HCEC 1CT (cell line): ENCODE results near the gene OR5B17.
A peak's percentile ranks its signal among the peaks of the same experiment; 100 is the strongest.
"Not testable (repeated sequence)": the region's sequence is repeated elsewhere in the genome, so short reads cannot be mapped to it uniquely, and the experiment has no call there.

Source experiments
- DNase-seq: peaks from one replicate; pipeline ENCODE4 v3.0.0-alpha.2; 2017

Gene OR5B17

DNA sequence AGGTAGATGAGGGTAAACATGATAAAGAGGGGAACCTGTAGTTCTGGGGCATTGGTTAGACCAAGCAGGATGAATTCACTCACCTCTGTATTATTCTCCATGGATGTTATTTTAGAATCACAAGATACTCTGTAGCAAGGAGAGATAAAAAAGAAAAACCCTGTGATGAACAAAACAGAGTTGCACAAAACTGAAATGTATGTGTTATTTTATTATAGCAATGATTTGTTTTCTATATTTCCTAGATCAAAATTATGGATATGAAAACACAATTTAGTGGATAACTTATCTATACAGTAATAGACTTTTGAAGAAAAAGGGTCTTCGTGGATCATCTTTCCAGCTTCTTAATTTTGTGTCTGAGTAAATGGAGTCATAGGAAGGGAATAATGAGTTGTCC, at the start of gene OR5B17:
Gene OR5B17, minus strand, starts transcription at position 101 of the 400 bp plus-strand sequence. Its CDS starts 0 bp downstream, at position 101.
- DNase-seq, result no peak

DNA sequence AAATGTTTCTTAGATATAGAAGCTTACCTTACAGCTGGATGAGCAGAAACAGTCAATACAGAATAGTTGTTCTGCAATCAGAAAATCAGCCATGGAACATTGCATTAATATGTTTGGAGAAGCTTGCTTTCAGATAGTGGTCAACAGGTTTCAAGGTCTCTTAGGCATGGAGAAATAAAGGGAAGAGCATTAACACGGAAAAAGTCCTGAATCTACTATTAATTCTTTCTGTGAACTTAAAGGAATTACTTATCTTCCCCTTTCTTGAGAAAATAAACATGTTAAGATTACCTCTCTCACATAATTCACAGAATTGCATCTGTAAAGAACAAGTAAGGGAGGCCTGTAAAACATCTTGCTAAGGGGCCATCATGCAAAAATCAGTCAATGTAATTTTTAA, 47.9 kb upstream of the OR5B17 start, which contains the start of gene OR5B3:
Gene OR5B3, minus strand, starts transcription at position 101 of the 400 bp plus-strand sequence. CDS start 3,465 bp downstream, outside the sequence.
- no peak for DNase-seq

DNA sequence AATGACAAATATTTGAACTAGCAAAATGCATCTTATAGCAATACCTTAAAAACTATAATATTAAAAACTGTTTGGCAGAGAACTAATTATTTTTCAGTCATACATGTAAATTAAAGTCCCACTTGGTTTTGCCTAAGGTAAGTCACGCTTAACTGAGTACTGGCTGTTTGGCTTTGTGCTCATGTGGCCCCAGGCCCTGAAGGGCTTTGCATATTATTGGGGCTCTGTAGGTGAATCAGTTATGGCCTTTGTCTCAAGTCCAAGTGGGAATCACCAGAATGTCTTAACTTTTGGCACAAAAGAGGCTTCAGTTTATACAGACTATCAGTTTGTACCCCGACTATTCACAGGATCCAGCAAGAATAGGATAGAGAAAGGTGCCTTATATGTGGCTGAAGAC, 40.8 kb upstream of the OR5B17 start:
- not testable (repeated sequence) for DNase-seq

DNA sequence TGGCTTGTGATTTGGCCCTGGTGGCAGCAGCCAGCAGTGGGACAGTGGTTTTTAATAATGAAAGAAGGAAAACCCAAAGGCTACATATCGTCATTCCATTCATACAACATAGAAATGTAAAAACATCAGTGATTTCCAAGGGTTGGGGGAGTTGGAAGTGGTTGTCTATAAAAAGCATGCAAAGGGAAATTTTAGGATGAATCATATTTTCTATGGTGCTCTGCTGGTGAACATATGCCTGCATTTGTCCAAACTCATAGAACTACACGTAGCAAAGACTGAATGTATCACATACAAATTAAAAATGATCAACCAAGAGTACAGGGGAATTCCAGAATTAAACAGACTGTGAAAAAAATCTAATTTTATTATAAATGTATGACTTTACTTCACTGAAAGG, 36.7 kb upstream of the OR5B17 start:
- DNase-seq, result peak; percentile 14

DNA sequence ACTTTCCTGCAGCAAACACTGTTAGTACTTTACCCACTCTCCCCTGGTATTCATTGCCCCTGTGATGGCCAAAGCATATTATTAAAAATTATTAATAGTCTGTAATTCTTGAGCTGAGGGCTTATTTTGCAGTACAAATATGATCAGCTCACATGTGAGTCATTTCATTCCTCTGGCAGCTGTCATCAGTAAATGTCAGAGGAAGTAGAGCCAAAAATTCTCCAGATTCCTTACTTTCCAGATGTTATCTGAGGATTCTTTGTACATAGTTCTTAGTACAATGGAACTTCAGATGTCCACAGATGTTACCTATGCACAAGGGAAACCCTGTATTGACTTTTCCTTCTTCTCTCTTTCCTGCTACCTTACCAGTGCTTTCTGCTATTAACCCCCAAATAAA, 35.3 kb upstream of the OR5B17 start:
- DNase-seq, result peak; percentile 94

DNA sequence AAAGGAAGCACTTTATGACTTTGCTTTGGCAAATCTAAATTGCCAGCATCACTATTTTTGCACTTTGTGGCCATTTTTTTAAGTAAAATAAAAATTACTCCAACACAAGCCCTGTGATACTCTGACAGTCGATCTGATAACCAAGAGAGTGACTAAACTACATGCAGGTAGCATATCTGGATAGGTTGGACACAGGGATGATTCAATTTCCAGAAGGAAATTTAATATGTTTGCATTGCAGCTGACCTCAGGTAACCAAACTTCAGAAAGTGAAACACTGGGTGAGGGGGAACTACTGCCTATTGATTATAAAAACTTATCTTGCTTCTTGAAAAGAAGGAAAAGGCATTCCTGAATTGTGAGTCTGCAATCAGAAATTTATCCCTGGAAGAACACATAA, 33.9 kb upstream of the OR5B17 start:
- peak; percentile 6 for DNase-seq

DNA sequence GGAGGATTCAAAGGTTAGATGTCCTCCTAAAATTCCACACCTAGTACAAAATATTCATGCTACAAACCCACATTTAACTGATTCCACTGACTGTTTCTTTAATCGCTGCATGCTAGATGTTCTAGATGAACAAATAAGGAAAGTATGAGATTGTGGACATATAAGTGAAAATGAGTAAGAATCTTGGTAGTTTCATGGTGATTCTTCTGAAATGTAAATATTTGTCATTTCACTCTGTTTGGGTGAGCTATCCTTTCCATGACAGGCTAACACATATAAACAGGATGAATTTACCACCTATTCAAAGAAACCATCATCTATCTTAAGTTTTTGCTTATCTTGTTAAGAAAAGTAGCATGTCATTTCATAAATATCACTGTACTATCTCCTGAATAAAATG, 33.0 kb upstream of the OR5B17 start:
- peak; percentile 88 for DNase-seq

DNA sequence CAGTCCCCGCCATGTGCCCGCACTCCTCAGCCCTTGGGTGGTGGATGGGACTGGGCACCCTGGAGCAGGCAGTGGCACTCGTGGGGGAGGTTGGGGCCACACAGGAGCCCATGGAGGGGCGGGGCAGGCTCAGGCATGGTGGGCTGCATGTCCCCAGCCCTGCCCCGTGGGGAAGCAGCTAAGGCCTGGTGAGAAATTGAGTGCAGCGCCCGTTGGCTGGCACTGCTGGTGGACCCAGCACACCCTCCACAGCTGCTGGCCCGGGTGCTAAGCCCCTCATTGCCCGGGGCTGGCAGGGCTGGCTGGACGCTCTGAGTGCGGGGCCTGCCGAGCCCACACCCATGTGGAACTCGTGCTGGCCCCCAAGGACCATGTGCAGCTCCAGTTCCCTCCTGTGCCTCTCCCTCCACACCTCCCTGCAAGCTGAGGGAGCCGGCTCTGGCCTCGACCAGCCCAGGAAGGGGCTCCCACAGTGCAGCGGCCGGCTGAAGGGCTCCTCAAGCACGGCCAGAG, 31.7 kb upstream of the OR5B17 start:
- no peak for DNase-seq

DNA sequence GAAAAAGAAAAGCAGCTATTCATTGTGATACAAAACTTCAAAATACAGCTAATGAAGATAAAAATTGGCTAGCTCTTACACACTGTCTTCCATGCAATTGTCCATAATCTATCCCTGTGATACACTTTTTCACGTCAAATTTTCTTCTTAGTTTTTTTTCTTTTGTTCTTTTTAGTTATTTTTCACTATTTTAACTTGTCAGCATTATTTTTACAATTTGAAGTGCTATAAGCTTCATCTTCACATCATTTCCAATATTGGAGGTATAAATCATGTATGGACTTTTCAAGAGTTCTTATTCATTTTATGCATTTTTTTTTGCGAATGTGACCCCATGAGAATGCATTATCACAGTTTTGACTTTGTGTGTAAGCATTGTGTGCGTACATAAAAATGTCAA, 4.1 kb downstream of the OR5B17 start:
- DNase-seq, result no peak

DNA sequence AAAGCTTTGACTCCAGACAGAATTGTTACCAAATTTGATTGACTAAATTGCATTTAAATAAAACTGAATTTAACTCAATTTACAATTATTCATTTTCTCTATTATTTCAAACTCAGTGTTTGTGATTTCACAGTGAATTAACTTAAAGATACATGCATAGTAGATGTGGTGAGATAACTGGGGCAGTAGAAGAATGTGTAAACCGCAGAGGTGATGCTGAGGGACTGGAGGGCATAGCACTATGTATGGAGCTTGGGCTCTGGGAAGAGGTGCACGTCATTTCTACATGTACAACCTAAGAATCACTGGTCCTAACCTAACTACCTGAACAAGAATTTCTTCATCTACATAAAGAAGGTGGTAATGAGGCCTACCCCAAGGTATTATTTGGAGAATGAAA, 13.7 kb downstream of the OR5B17 start:
- no peak for DNase-seq

DNA sequence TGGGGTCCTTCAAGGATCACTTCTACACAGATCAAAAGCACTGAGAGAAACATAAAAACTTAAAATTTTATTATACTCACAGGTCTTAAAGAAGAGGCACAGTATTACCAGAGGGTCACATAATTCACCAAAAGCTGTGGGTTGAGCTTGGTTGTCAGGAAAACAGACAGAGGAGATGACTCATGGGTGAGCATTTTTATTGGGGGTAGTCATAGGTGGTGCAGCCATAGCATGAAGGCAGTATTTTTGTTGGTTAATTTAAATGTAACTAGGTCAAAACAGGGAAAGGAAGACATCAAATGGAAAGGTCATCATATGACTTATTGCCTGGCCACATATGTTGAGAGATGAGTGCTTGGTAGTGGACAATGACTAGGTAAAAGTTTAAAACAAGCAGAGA, 24.2 kb downstream of the OR5B17 start:
- DNase-seq, result peak; percentile 94

DNA sequence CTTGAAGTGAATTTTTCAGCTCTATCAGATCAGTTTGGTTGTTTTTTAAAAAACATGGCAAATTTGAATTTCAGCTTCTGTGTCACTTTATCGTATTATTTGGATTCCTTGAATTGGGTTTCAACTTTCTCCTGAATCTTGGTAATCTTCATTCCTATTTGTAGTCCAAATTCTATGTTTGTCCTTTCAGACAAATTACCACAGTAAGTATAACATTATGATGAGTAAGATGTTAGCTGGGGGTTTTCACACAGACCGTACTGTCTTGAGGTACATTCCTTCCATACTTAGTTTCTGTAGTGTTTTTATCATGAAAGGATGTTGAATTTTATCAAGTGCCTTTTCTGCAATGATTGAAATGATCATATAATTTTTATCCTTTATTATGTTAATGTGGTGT, 28.0 kb downstream of the OR5B17 start:
- DNase-seq, result peak; percentile 84

DNA sequence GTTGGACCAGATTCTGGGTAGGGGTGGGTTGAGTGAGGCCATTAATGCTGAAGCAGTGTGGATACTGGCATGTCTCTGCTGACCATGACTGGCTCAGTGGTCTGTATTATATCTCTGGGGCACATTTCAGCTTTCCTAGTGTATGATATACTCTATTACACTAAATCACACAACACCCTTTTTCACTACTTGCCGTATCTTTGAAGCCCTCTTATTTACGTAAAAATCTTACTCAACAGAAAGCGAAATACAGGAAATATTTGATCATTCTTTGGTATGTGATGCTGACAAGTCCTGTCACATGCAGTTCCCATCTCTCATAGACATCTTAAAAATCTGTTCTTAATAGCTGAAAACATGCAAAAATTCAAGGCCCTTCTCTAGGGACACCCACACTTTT, 40.3 kb downstream of the OR5B17 start:
- peak; percentile 42 for DNase-seq

DNA sequence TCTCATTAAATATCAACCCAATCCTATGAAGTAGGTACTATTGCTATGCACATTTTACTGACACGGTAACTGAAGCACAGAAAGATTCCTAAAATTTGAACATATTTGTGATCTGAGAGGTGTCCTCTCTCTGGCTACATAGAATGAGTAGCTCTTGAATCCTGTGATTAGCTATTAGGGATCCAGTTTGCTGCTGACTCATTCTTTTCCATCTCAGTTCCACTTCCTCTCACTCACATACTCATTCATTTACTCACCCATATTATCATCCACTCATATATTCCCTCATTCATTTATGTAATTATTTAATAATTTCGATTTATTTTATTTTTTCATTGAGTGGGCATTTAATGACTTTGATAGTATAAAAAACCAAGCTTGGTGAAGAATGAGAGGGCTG, 42.7 kb downstream of the OR5B17 start:
- DNase-seq, result peak; percentile 91
